Endodermal cell (in vitro differentiated cells): ENCODE data around the gene ARHGAP29. TPM values are rescaled to one million over a fixed set of nuclear protein-coding genes. Genes with fewer than 3 reads are reported as not detected.
A peak's percentile ranks its signal among the peaks of the same experiment; 100 is the strongest.

Experiments used
- DNase-seq: peaks from one replicate; pipeline ENCODE4 v3.0.0-alpha.2; 2017
- H3K27ac ChIP-seq: 2 replicates; pipeline ENCODE4 v1.5.1; 2013; ENCODE audit warnings: mild to moderate bottlenecking, low read depth, low read length, moderate library complexity
- H3K27me3 ChIP-seq: 2 replicates; pipeline ENCODE4 v1.6.1; 2013; ENCODE audit warnings: mild to moderate bottlenecking, low read length, moderate library complexity; ENCODE audit not compliant: insufficient read depth, control insufficient read depth, poor library complexity, severe bottlenecking
- H3K36me3 ChIP-seq: 2 replicates; pipeline ENCODE4 v1.7.0; 2013; ENCODE audit warnings: mild to moderate bottlenecking, low read length, moderate library complexity; ENCODE audit not compliant: control insufficient read depth, insufficient read depth
- H3K4me1 ChIP-seq: one replicate; pipeline ENCODE4 v1.7.0; 2013; ENCODE audit warnings: low read length; ENCODE audit not compliant: control insufficient read depth, insufficient read depth
- H3K4me3 ChIP-seq: 2 replicates; pipeline ENCODE4 v1.5.1; 2013; ENCODE audit warnings: mild to moderate bottlenecking, low read length, moderate library complexity
- H3K9ac ChIP-seq: 2 replicates; pipeline ENCODE4 v1.6.1; 2013; ENCODE audit warnings: mild to moderate bottlenecking, low read length, moderate library complexity; ENCODE audit not compliant: poor library complexity, severe bottlenecking; ENCODE audit errors: extremely low read depth
- H3K9me3 ChIP-seq: 2 replicates; pipeline ENCODE4 v1.6.1; 2013; ENCODE audit warnings: mild to moderate bottlenecking, low read length, moderate library complexity; ENCODE audit not compliant: control insufficient read depth
- H3K27ac Mint-ChIP-seq: 2 replicates; pipeline ENCODE4 v1.8.0; 2020; ENCODE audit warnings: mixed read lengths
- H3K27me3 Mint-ChIP-seq: 2 replicates; pipeline ENCODE4 v1.8.0; 2021; ENCODE audit warnings: mild to moderate bottlenecking, mixed read lengths; ENCODE audit not compliant: insufficient read depth
- H3K36me3 Mint-ChIP-seq: 2 replicates; pipeline ENCODE4 v1.8.0; 2020; ENCODE audit warnings: low read depth, mixed read lengths
- H3K4me1 Mint-ChIP-seq: 2 replicates; pipeline ENCODE4 v1.8.0; 2020; ENCODE audit warnings: mixed read lengths
- H3K4me3 Mint-ChIP-seq: 2 replicates; pipeline ENCODE4 v1.8.0; 2020; ENCODE audit warnings: mild to moderate bottlenecking, moderate library complexity, mixed read lengths
- H3K9me3 Mint-ChIP-seq: 2 replicates; pipeline ENCODE4 v1.8.0; 2020; ENCODE audit warnings: mild to moderate bottlenecking, mixed read lengths
- CTCF ChIP-seq: fragments of 200-600 bp; sonication (generic); conservative IDR thresholded peaks from 2 replicates; pipeline ENCODE4 v1.5.0; 2021; ENCODE audit warnings: antibody characterized with exemption, mild to moderate bottlenecking
- WGBS, 2 experiments: methylation state at CpG; one replicate each; pipeline versions ENCODE4 v1.1.5 to v1.1.7; 2013; ENCODE audit warnings: missing lambda C conversion rate in 2 of 2, mixed read lengths in 1 of 2; ENCODE audit not compliant: insufficient coverage in 1 of 2, insufficient read length in 1 of 2; 5-methylcytosine and 5-hydroxymethylcytosine counted together
- total RNA-seq, 2 donors: library from RNA; stranded (reverse); fragmentation: NEBNext Ultra II Directional in 1 of 2; extraction: Animal tissue kit (Norgen Biotek cat#: 25700) in 1 of 2; gene quantifications; 2 replicates in 1 of 2; 3 replicates in 1 of 2; pipeline ENCODE4 v1.2.1, GENCODE V29; 2021

The ARHGAP29 gene
- total RNA-seq, 2 donors from 2014 or later = 31.5 to 38.9 TPM

- Histone ChIP-seq H3K9me3 (no peaks in the 10 kb centered on the region), H3K4me3 (no peak overlapping the region), H3K4me1 (no peaks in the 10 kb centered on the region), H3K36me3 (no peaks in the 10 kb centered on the region), H3K9ac (no peak overlapping the region), H3K27me3 (no peaks in the 10 kb centered on the region), H3K27ac (no peak overlapping the region)
- peaks cover 6% of the 10 kb centered on the region for H3K4me1 Mint-ChIP-seq
- no peak for TF ChIP-seq CTCF
- no peaks in the 10 kb centered on the region for H3K9me3 Mint-ChIP-seq
- no peak overlapping the region for H3K27ac Mint-ChIP-seq
- 90% methylated on average over 1 of the region's 1 CpG for WGBS, 2 experiments
- H3K4me3 Mint-ChIP-seq = no peak overlapping the region
- DNase-seq = no peak
- H3K27me3 Mint-ChIP-seq = peaks cover 9% of the 10 kb centered on the region
- H3K36me3 Mint-ChIP-seq = no peaks in the 10 kb centered on the region
These were observed 41.7 kb upstream of the ARHGAP29 start for GRCh38 chr1:94279038-94279437.

GRCh38 chr1:94276988-94277434 lies 39.6 kb upstream of the ARHGAP29 start:
- Mint-ChIP-seq H3K4me1 (peaks cover 6% of the 10 kb centered on the region), H3K27me3 (peaks cover 8% of the 10 kb centered on the region), H3K27ac (no peak overlapping the region), H3K9me3 (no peaks in the 10 kb centered on the region), H3K4me3 (no peak overlapping the region), H3K36me3 (no peaks in the 10 kb centered on the region)
- H3K4me1 ChIP-seq = no peaks in the 10 kb centered on the region
- TF ChIP-seq CTCF = no peak
- no peaks in the 10 kb centered on the region for H3K27me3 ChIP-seq
- no peak overlapping the region for H3K9ac ChIP-seq
- DNase-seq = no peak
- 89 to 91% methylated on average over 3 to 4 of the region's 4 CpGs for WGBS, 2 experiments
- peak overlapping the region; percentile 32 for H3K27ac ChIP-seq
- H3K4me3 ChIP-seq = no peak overlapping the region
- no peaks in the 10 kb centered on the region for H3K36me3 ChIP-seq
- H3K9me3 ChIP-seq = no peaks in the 10 kb centered on the region

- no peak overlapping the region for H3K4me3 Mint-ChIP-seq
- Histone ChIP-seq H3K9ac (no peak overlapping the region), H3K4me3 (no peak overlapping the region), H3K4me1 (no peaks in the 10 kb centered on the region), H3K9me3 (no peaks in the 10 kb centered on the region), H3K27me3 (no peaks in the 10 kb centered on the region), H3K27ac (no peak overlapping the region), H3K36me3 (no peaks in the 10 kb centered on the region)
- H3K36me3 Mint-ChIP-seq = no peaks in the 10 kb centered on the region
- DNase-seq = no peak
- 80 to 100% methylated on average over 1 to 2 of the region's 2 CpGs for WGBS, 2 experiments
- H3K9me3 Mint-ChIP-seq = no peaks in the 10 kb centered on the region
- TF ChIP-seq CTCF = no peak
- no peak overlapping the region for H3K27ac Mint-ChIP-seq
- H3K27me3 Mint-ChIP-seq = peaks cover 9% of the 10 kb centered on the region
- no peaks in the 10 kb centered on the region for H3K4me1 Mint-ChIP-seq
These were observed 37.7 kb upstream of the ARHGAP29 start for GRCh38 chr1:94275083-94275482.
